DOHH2 (cell line): ENCODE data around the gene PPP1R12C.

Source experiments
- CTCF ChIP-seq: fragments of 200-600 bp; sonication (generic); IDR thresholded peaks from one replicate; pipeline ENCODE4 v1.5.1; 2014; ENCODE audit warnings: antibody characterized with exemption, mild to moderate bottlenecking, low read depth, low read length; ENCODE audit not compliant: poor library complexity, severe bottlenecking
- EZH2phosphoT487 ChIP-seq: fragments of 200-600 bp; sonication (generic); IDR thresholded peaks from 2 replicates; pipeline ENCODE4 v1.6.1; 2017; ENCODE audit warnings: borderline replicate concordance, mild to moderate bottlenecking, antibody characterized with exemption, low read length, moderate library complexity, mixed read lengths

- TF ChIP-seq CTCF (no peak), EZH2phosphoT487 (no peak)
These were observed 72.4 kb downstream of the PPP1R12C start for GRCh38 chr19:55044771-55045716.
